HuH-7 (cell line): ENCODE measurements around the gene TRPC4.

Experiments used
- DNase-seq: peaks from one replicate; pipeline ENCODE4 v3.0.0; 2011; ENCODE audit warnings: low spot score

TRPC4 gene

GRCh38 chr13:37716420-37717195, 153.0 kb downstream of the TRPC4 start:
- DNase-seq, result no peak

GRCh38 chr13:37715606-37716015, 154.0 kb downstream of the TRPC4 start:
- DNase-seq, result no peak

- DNase-seq, result no peak
Measured at GRCh38 chr13:37709318-37709717, 160.3 kb downstream of the TRPC4 start.

GRCh38 chr13:37707739-37708500, 161.7 kb downstream of the TRPC4 start:
- DNase-seq, result no peak

- no peak for DNase-seq
Measured at GRCh38 chr13:37706041-37706440, 163.5 kb downstream of the TRPC4 start.

DNA sequence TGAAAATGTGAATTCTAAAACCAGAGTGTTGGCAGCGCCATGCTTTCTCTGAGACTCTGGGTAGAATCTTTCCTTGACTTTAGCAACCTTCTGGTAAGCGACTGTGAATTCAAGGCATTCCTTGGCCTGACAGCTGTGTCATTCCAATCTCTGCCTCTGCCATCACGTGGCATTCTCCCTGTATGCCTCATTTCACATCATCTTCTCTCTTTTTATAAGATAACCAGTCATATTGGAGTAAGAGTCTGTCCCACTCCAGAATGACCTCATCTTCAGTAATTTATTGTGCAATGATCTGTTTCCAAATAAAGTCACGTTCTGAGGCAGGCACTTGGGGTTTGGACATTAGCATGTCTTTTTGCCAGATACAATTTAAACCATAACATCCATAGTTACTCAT, 167.6 kb downstream of the TRPC4 start:
- no peak for DNase-seq

GRCh38 chr13:37701306-37701705, 168.3 kb downstream of the TRPC4 start:
- no peak for DNase-seq

- no peak for DNase-seq
Measured at GRCh38 chr13:37700887-37701286, 168.7 kb downstream of the TRPC4 start.

DNA sequence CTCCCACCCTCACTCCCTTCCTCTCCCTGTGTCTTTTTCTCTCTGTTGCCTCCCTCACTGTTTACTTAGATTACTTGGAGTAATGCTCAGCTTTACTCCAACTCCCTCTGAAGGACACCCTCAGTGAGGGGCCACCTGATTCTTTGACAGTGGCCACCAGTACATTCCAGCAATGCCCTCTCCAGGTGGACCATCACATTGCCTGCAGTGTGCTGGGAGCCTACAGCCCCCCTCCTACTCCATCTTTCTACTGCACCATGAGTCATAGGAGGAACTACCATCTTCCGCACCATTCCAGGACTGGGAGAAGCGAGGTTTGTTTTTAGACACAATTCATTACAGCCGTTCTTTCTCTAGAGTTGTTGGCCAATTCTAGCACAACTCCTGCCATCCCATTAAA, 174.4 kb downstream of the TRPC4 start:
- no peak for DNase-seq

DNA sequence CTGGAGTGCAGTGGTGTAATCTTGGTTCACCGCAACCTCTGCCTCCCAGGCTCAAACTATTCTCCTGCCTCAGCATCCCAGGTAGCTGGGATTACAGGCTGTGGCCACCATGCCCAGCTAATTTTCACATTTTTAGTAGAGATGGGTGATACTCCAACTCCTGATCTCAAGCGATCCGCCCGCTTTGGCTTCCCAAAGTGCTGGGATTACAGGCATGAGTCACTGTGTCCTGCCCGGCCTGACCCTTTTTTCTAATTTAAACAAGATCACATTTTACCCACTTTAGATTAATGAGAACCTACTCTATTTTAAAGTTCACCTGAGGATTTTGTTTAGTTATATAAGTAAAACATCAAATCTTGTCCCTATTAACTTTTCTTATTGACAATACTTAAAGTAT, 179.2 kb downstream of the TRPC4 start:
- DNase-seq, result no peak

DNA sequence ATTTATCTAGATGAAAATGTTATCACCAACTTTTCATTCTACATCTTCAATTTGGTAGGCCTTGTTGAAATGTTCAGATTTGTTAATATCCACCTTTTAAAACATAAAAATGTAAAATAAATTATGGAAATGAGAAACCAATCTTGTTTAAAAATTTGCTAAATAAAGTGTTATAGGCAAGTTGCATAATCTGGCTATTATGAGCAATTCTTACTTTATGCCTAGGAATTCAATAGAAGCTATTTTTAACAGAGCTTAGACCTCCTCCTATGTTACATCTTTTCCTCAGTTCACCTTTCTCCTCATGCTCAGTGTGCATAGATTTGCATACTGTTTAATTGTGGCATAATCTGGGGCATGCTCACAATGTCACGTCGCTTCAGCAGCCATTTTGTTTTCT, 183.1 kb downstream of the TRPC4 start:
- DNase-seq, result no peak

DNA sequence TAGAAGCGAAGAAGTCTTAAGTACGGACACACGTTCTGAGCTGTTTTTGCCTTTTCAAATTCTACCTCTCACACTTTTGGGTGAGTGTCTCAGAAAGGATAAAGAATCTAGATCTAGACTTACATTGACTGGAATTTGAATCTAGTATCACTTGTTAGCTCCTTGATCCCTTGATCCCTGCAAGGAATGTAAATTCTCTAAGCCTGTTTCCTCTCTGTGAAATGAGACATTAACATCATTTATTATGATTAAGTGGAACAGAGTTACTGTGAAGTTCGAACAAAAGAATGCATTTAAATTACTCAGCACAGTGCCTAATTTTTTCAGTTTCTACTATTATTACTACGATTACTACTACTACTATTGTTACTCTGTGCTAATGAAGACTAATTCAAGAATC, 184.4 kb downstream of the TRPC4 start:
- DNase-seq, result no peak

GRCh38 chr13:37682496-37682895, 187.1 kb downstream of the TRPC4 start:
- no peak for DNase-seq

GRCh38 chr13:37681281-37682032, 188.1 kb downstream of the TRPC4 start:
- DNase-seq, result no peak

DNA sequence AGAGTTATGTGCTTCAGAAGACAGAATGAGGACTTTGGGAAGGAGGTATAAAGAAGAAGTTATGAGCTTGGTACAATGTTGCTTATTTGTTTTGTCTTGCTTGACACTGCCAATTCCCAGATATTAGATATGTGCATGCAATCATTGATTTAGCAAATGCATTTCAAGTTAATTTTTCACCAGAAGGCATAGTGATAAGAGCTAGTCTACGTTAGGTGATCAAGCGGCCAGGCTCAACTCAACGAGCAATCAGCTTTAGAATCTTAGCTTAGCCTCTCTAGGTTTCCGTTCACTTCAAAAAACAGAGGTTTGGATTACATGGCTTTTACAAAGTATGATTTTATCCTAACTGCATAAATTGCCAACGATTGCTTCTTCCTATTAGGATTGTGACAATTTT, 189.4 kb downstream of the TRPC4 start:
- DNase-seq, result no peak

GRCh38 chr13:37679043-37679442, 190.5 kb downstream of the TRPC4 start:
- DNase-seq, result no peak

DNA sequence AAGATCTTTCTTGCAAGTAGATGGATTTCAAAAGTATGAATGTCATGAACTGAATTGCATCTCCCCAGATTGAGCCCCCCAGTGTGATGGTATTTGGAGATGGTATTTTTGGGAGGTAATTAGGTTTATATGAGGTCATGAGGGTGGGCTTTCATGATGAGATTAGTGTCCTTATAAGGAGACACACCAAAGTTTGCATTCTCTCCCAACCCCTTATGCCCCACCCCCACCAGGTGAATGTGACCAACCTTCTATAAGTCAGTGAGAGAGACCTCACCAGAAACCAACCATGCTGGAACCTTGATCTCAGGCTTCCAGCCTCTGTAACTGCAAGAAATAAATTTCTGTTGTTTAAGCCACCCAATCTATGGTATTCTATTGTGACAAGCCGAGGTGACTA, 199.7 kb downstream of the TRPC4 start:
- no peak for DNase-seq

DNA sequence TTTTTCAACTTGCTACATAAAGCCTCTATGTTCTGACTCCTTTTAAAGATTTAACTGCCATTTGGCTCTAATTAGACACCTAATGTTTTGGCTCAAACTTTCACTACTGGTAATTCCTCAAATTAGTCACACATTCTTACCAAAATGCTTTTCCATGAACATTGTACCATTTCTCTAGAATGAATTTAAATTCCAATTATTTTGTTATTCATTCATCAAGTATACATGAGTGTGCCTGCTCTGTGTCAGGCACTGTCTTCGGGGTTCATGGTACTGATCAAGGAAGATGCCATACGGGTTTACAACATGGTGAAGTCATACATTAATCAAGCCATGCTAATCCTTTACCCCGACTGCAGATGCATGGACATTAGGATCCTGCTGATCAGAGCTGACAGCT, 201.9 kb downstream of the TRPC4 start:
- DNase-seq, result no peak

- no peak for DNase-seq
Measured at GRCh38 chr13:37666036-37666435, 203.5 kb downstream of the TRPC4 start.

DNA sequence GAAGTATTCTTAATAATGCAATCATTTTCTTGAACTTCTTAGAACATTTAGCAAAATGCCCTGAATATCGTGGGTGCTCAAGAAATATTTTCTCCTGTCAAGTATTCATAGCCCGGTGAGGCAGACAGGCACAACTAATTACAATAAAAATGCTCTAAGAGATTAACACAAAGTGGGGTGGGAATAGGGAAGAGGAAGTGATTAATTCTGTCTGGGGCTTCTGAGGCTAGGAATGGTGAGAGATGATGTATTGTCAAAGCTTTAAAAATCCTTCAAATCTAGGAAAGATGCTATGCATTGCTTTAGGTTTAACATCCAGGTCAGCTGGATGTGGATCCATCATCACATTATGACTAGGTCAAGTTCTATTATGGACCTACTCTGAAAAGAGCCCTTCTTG, 204.2 kb downstream of the TRPC4 start:
- no peak for DNase-seq

GRCh38 chr13:37663724-37664123, 205.8 kb downstream of the TRPC4 start:
- no peak for DNase-seq

- no peak for DNase-seq
Measured at GRCh38 chr13:37662624-37663023, 206.9 kb downstream of the TRPC4 start.

DNA sequence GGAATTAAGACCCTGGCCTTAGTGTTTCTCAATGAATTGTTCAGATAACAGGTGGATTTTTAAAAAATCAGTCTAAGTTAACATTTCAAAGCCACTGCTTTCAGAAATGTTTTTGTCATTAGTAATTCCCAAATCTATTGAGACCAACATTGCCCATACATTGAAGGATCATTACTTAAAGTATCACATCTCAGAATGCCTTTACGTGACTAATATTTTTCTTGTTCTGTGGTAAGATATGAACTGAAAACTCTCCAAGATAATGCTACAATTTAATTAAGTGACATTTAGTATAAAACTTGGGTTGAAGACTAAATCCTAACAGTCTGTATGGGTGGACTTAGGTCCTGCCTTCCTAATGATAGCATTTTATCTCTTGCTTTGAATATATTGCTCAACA, 211.6 kb downstream of the TRPC4 start:
- no peak for DNase-seq
